Caco-2 (cell line): ENCODE data around the gene TAS2R60. TPM values are rescaled to one million over a fixed set of nuclear protein-coding genes. Genes with fewer than 3 reads are reported as not detected.

Source experiments
- BruUV-seq: library from RNA; stranded (reverse); fragments of 400-500 nt; replicated peaks from 2 replicates; lab custom pipeline; 2021; lab: Mats Ljungman, UMichigan
- CTCF ChIA-PET: fragments of 300-600 bp; sonication (Branson Sonifier 250); formaldehyde crosslinking; loops from one replicate; lab custom pipeline; 2022; ENCODE audit warnings: antibody characterized with exemption; lab: Charles Lee
- POLR2A ChIA-PET: fragments of 300-600 bp; sonication (Branson Sonifier 250); formaldehyde crosslinking; loops from one replicate; lab custom pipeline; 2022; ENCODE audit warnings: antibody characterized with exemption; lab: Charles Lee
- DNase-seq, 2 experiments: peaks; one replicate each; pipeline versions ENCODE4 v3.0.0 to v3.0.0-alpha.2; 2020 to 2022
- H3K27me3 ChIP-seq: replicated peaks from 2 replicates; pipeline ENCODE4 v1.6.0; 2011; ENCODE audit warnings: low read length; ENCODE audit not compliant: control insufficient read depth, insufficient read depth
- H3K36me3 ChIP-seq: 2 replicates; pipeline ENCODE4 v1.5.1; 2011; ENCODE audit warnings: low read length; ENCODE audit not compliant: control insufficient read depth, insufficient read depth
- H3K4me1 ChIP-seq: fragments of 250-450 bp; sonication (Bioruptor Pico); 2 replicates; pipeline ENCODE4 v1.5.1; 2020; ENCODE audit warnings: mild to moderate bottlenecking
- H3K4me3 ChIP-seq: 2 replicates; pipeline ENCODE4 v1.5.1; 2011; ENCODE audit warnings: low read depth, mild to moderate bottlenecking, control low read depth, low read length
- H3K9me3 ChIP-seq: fragments of 250-450 bp; sonication (Bioruptor Pico); 2 replicates; pipeline ENCODE4 v1.5.1; 2020; ENCODE audit warnings: mild to moderate bottlenecking, moderate library complexity
- H3K27ac Mint-ChIP-seq: one replicate; pipeline ENCODE4 v1.8.0; 2022; ENCODE audit warnings: mixed read lengths; ENCODE audit not compliant: unreplicated experiment
- H3K27me3 Mint-ChIP-seq: one replicate; pipeline ENCODE4 v1.8.0; 2022; ENCODE audit warnings: mixed read lengths; ENCODE audit not compliant: insufficient read depth, unreplicated experiment
- H3K36me3 Mint-ChIP-seq: one replicate; pipeline ENCODE4 v1.8.0; 2022; ENCODE audit warnings: mild to moderate bottlenecking, mixed read lengths; ENCODE audit not compliant: insufficient read depth, unreplicated experiment
- H3K4me1 Mint-ChIP-seq: one replicate; pipeline ENCODE4 v1.8.0; 2022; ENCODE audit warnings: low read depth, mixed read lengths; ENCODE audit not compliant: unreplicated experiment
- H3K4me3 Mint-ChIP-seq: one replicate; pipeline ENCODE4 v1.8.0; 2022; ENCODE audit warnings: mild to moderate bottlenecking, moderate library complexity, mixed read lengths; ENCODE audit not compliant: unreplicated experiment
- H3K9me3 Mint-ChIP-seq: one replicate; pipeline ENCODE4 v1.8.0; 2022; ENCODE audit warnings: mixed read lengths; ENCODE audit not compliant: unreplicated experiment
- intact Hi-C: fragments of 100-400 bp; cut with micrococcal nuclease; formaldehyde crosslinking; loops from one replicate; pipeline ENCODE4 v1.10.0; 2022; ENCODE audit not compliant: unreplicated experiment
- total RNA-seq: library from RNA; stranded (reverse); gene quantifications from 2 replicates; pipeline ENCODE4 v1.2.3, GENCODE V29; 2022
- TF ChIP-seq, protein P1 (sequence below), 2 experiments: fragments of 200-600 bp in 1 of 2; IDR thresholded peaks; 1 replicate in 1 of 2; 2 replicates in 1 of 2; pipeline versions ENCODE4 v1.5.1 to v1.8.0; 2011 to 2022; ENCODE audit warnings: antibody characterized with exemption in 1 of 2, control low read depth in 1 of 2, inconsistent platforms in 1 of 2, low read depth in 1 of 2, low read length in 1 of 2, mild to moderate bottlenecking in 1 of 2, moderate library complexity in 1 of 2; ENCODE audit not compliant: insufficient read depth in 1 of 2, severe bottlenecking in 1 of 2, unreplicated experiment in 1 of 2

The TAS2R60 gene
- total RNA-seq, 1 experiment from 2014 or later, result not detected

GRCh38 chr7:143433759-143434158 is 9.5 kb upstream of the TAS2R60 start:
- intact Hi-C loops, result no loop called here
- no peak overlapping the region for H3K4me3 Mint-ChIP-seq
- Histone ChIP-seq H3K36me3 (no peaks in the 10 kb centered on the region), H3K9me3 (no peaks in the 10 kb centered on the region), H3K4me1 (no peaks in the 10 kb centered on the region), H3K27me3 (no peaks in the 10 kb centered on the region), H3K4me3 (no peak overlapping the region)
- BruUV-seq, result no TSS peak
- H3K27me3 Mint-ChIP-seq, result no peaks in the 10 kb centered on the region
- no peaks in the 10 kb centered on the region for H3K36me3 Mint-ChIP-seq
- TF ChIP-seq, protein P1, sequence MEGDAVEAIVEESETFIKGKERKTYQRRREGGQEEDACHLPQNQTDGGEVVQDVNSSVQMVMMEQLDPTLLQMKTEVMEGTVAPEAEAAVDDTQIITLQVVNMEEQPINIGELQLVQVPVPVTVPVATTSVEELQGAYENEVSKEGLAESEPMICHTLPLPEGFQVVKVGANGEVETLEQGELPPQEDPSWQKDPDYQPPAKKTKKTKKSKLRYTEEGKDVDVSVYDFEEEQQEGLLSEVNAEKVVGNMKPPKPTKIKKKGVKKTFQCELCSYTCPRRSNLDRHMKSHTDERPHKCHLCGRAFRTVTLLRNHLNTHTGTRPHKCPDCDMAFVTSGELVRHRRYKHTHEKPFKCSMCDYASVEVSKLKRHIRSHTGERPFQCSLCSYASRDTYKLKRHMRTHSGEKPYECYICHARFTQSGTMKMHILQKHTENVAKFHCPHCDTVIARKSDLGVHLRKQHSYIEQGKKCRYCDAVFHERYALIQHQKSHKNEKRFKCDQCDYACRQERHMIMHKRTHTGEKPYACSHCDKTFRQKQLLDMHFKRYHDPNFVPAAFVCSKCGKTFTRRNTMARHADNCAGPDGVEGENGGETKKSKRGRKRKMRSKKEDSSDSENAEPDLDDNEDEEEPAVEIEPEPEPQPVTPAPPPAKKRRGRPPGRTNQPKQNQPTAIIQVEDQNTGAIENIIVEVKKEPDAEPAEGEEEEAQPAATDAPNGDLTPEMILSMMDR (IDR thresholded peaks at IDR 0.05; ENCODE audit: insufficient read depth in 1 of 2, low read depth in 1 of 2, low read length in 1 of 2, severe bottlenecking in 1 of 2, unreplicated experiment in 1 of 2), result no peak
- POLR2A ChIA-PET, result no interaction called here
- H3K27ac Mint-ChIP-seq, result no peak overlapping the region
- no peaks in the 10 kb centered on the region for H3K4me1 Mint-ChIP-seq
- DNase-seq, result no peak
- CTCF ChIA-PET, result no interaction called here
- peaks cover 6% of the 10 kb centered on the region for H3K9me3 Mint-ChIP-seq

GRCh38 chr7:143434660-143435059 is 8.6 kb upstream of the TAS2R60 start:
- intact Hi-C loops, result no loop called here
- POLR2A ChIA-PET, result no interaction called here
- no peak for DNase-seq

DNA sequence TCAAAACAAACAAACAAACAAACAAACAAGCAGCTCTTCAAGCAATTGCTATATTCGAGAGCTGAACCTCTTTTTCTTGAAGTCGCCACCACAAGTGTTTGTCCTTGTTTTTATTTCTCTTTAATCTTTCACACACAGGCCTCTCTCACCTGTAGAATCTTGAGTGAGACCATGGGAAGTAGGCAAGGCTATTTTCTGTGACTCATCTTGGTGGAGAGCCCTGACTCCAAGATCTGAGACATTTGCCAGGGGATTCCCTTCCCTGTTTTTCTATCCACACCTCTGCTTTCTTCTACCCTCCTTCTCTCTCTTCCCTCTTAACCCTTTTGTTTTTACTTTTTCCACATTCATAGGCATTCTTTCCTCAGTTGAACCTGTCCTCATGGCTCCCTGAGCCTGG is 8.0 kb upstream of the TAS2R60 start:
- no TSS peak for BruUV-seq
- peaks cover 9% of the 10 kb centered on the region for H3K9me3 Mint-ChIP-seq
- H3K4me1 Mint-ChIP-seq, result no peaks in the 10 kb centered on the region
- ChIA-PET CTCF (no interaction called here), POLR2A (no interaction called here)
- Histone ChIP-seq H3K36me3 (no peaks in the 10 kb centered on the region), H3K4me1 (no peaks in the 10 kb centered on the region), H3K9me3 (no peaks in the 10 kb centered on the region), H3K4me3 (no peak overlapping the region), H3K27me3 (no peaks in the 10 kb centered on the region)
- no peaks in the 10 kb centered on the region for H3K27me3 Mint-ChIP-seq
- TF ChIP-seq, protein P1 (IDR thresholded peaks at IDR 0.05; ENCODE audit: insufficient read depth in 1 of 2, low read depth in 1 of 2, low read length in 1 of 2, severe bottlenecking in 1 of 2, unreplicated experiment in 1 of 2), result no peak
- no peak overlapping the region for H3K27ac Mint-ChIP-seq
- DNase-seq, result no peak
- H3K4me3 Mint-ChIP-seq, result no peak overlapping the region
- intact Hi-C loops, result no loop called here
- H3K36me3 Mint-ChIP-seq, result no peaks in the 10 kb centered on the region

More at GRCh38 chr7:143434660-143435059, 8.6 kb upstream of the TAS2R60 start:
- no peak overlapping the region for H3K4me3 Mint-ChIP-seq
- no peaks in the 10 kb centered on the region for H3K27me3 Mint-ChIP-seq
- no peaks in the 10 kb centered on the region for H3K4me1 Mint-ChIP-seq
- no peaks in the 10 kb centered on the region for H3K36me3 ChIP-seq
- H3K9me3 ChIP-seq, result no peaks in the 10 kb centered on the region
- peaks cover 9% of the 10 kb centered on the region for H3K9me3 Mint-ChIP-seq
- TF ChIP-seq, protein P1 (IDR thresholded peaks at IDR 0.05; ENCODE audit: insufficient read depth in 1 of 2, low read depth in 1 of 2, low read length in 1 of 2, severe bottlenecking in 1 of 2, unreplicated experiment in 1 of 2), result no peak
- H3K27ac Mint-ChIP-seq, result no peak overlapping the region
- H3K27me3 ChIP-seq, result no peaks in the 10 kb centered on the region
- H3K4me3 ChIP-seq, result no peak overlapping the region
- no peaks in the 10 kb centered on the region for H3K4me1 ChIP-seq
- no peaks in the 10 kb centered on the region for H3K36me3 Mint-ChIP-seq
- CTCF ChIA-PET, result no interaction called here
- BruUV-seq, result no TSS peak
